ENCODE measurements around the gene ATF7IP2. TPM values are rescaled to one million over a fixed set of nuclear protein-coding genes. Genes with fewer than 3 reads are reported as not detected.

Gene ATF7IP2
- total RNA-seq, 4 donors from 2014 or later = 5.1 to 12.2 (median 8.4) TPM

GRCh38 chr16:10388988-10389387 lies 3.1 kb downstream of the ATF7IP2 start:
- no peak for TF ChIP-seq CTCF (IDR thresholded peaks at IDR 0.05; ENCODE audit: low read depth)

- TF ChIP-seq CTCF (IDR thresholded peaks at IDR 0.05; ENCODE audit: low read depth) = no peak
Observed at GRCh38 chr16:10390330-10390729, 4.5 kb downstream of the ATF7IP2 start.

GRCh38 chr16:10390867-10391266 lies 5.0 kb downstream of the ATF7IP2 start:
- TF ChIP-seq CTCF (IDR thresholded peaks at IDR 0.05; ENCODE audit: low read depth) = no peak

GRCh38 chr16:10391339-10391738 lies 5.5 kb downstream of the ATF7IP2 start:
- TF ChIP-seq CTCF (IDR thresholded peaks at IDR 0.05; ENCODE audit: low read depth) = no peak

GRCh38 chr16:10402975-10403374 lies 17.1 kb downstream of the ATF7IP2 start:
- TF ChIP-seq CTCF (IDR thresholded peaks at IDR 0.05; ENCODE audit: low read depth) = no peak

DNA sequence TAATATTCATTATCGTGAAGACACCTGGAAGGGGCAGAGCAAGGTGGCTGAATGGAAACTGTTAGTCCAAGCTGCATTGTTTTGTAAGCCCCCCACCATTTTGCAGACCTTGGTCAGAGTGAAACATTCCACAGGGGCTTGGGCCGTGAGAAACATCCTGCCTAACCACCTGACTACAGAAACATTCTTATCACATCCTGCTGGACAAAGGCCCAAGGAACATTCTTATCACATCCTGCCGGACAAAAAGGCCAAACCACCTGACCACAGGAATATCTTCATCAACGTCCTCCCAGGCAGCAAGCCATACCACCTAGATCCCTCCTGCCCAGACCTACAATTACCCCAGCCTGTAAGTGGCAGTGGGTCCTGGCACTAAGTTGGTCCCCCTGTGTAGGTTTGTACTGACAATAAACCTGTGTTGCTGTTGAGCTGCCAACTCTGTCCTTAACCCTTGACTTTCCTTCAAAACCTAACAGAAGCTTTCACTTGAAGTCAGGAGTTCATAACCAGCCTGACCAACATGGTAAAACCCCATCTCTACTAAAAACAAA lies 19.6 kb downstream of the ATF7IP2 start:
- no peak for TF ChIP-seq CTCF (IDR thresholded peaks at IDR 0.05; ENCODE audit: low read depth)

- no peak for TF ChIP-seq CTCF (IDR thresholded peaks at IDR 0.05; ENCODE audit: low read depth)
Observed at GRCh38 chr16:10408824-10409381, 23.0 kb downstream of the ATF7IP2 start.

Data from subcutaneous adipose tissue (tissue), 4 donors.